Ovary (tissue), 9 donors: Measurements from ENCODE around the gene USP31. TPM values are rescaled to one million over a fixed set of nuclear protein-coding genes. Genes with fewer than 3 reads are reported as not detected.
A peak's percentile ranks its signal among the peaks of the same experiment; 100 is the strongest.

Source experiments
- DNase-seq, 5 donors: peaks; one replicate each; pipeline ENCODE4 v3.0.0-alpha.2; 2019 to 2020
- H3K27ac ChIP-seq, 2 donors: fragments of 200-600 bp; one replicate each; pipeline versions ENCODE4 v1.5.1 to v1.8.0; 2019 to 2022
- H3K27me3 ChIP-seq: fragments of 200-600 bp; one replicate; pipeline ENCODE4 v1.8.0; 2022
- H3K36me3 ChIP-seq: fragments of 200-600 bp; sonication (generic); one replicate; pipeline ENCODE4 v1.5.1; 2019
- H3K4me1 ChIP-seq: one replicate; pipeline ENCODE4 v1.8.1; 2013; ENCODE audit warnings: mild to moderate bottlenecking, moderate library complexity; ENCODE audit not compliant: insufficient read depth
- H3K4me3 ChIP-seq: fragments of 200-600 bp; sonication (generic); one replicate; pipeline ENCODE4 v1.5.1; 2017
- H3K9me3 ChIP-seq, 2 donors: fragments of 200-600 bp in 1 of 2; sonication (generic) in 1 of 2; one replicate each; pipeline versions ENCODE4 v1.5.1 to v1.8.1; 2013 to 2019; ENCODE audit warnings: mild to moderate bottlenecking in 1 of 2, moderate library complexity in 1 of 2
- CTCF ChIP-seq, 3 donors: fragments of 450-650 bp in 2 of 3; fragments of 200-600 bp in 1 of 3; IDR thresholded peaks; one replicate each; pipeline versions ENCODE4 v1.5.1 to v1.8.0; 2016 to 2022; ENCODE audit warnings: antibody characterized with exemption in 3 of 3, mild to moderate bottlenecking in 1 of 3
- EP300 ChIP-seq: sonication (generic); formaldehyde crosslinking; IDR thresholded peaks from one replicate; pipeline ENCODE4 v1.6.1; 2017; ENCODE audit warnings: antibody characterized with exemption
- POLR2A ChIP-seq: fragments of 450-650 bp; IDR thresholded peaks from one replicate; pipeline ENCODE4 v1.6.1; 2017; ENCODE audit warnings: antibody characterized with exemption, mild to moderate bottlenecking, moderate library complexity
- WGBS, 3 donors: extraction: QIAGEN DNeasy Blood & Tissue Kit in 1 of 3; methylation state at CpG; one replicate each; pipeline versions ENCODE4 v1.1.5 to v1.1.7; 2013 to 2017; 5-methylcytosine and 5-hydroxymethylcytosine counted together
- intact Hi-C, 4 donors: fragments of 100-400 bp; cut with DNase I; formaldehyde crosslinking; loops; one replicate each; pipeline versions ENCODE4 v1.11.0 to v1.15.1; 2022 to 2023
- polyA plus RNA-seq, 2 donors: library from polyadenylated mRNA; stranded (reverse); fragments of 200-250 nt in 1 of 2; fragments of 350-450 nt in 1 of 2; fragmentation: Illumina TruSeq in 1 of 2; extraction: RNeasy Lipid Tissue Mini Kit (QIAGEN cat#74804) in 1 of 2; gene quantifications; one replicate each; pipeline ENCODE4 v1.2.3, GENCODE V29; 2013 to 2014
- total RNA-seq, 7 donors: library from RNA; depleted of rRNA in 2 of 7; stranded (reverse); fragments of >200 nt in 2 of 7; fragmentation: NEBNext Ultra II Directional in 3 of 7; extraction: Animal tissue kit (Norgen Biotek cat#: 25700) in 3 of 7; gene quantifications; one replicate each; pipeline versions ENCODE4 v1.1.0 to v1.2.4, GENCODE V29; 2016 to 2023
- donor health status: DM: no; HTN: no; CAD: no; lungs with moderate emphysema.
- donor health status: DM: no; HTN: no; CAD: no.
- donor health status: Bipolar disorder and iron deficiency.
- donor health status: DM: yes; HTN: yes; CAD: no.
- donor health status: DM: no; HTN: no; CAD: no.
- donor health status: DM: yes; HTN: yes; CAD: no.

Gene USP31
- total and polyA plus RNA-seq, 9 donors, result 1.5 to 10.6 (median 7.3) TPM

DNA sequence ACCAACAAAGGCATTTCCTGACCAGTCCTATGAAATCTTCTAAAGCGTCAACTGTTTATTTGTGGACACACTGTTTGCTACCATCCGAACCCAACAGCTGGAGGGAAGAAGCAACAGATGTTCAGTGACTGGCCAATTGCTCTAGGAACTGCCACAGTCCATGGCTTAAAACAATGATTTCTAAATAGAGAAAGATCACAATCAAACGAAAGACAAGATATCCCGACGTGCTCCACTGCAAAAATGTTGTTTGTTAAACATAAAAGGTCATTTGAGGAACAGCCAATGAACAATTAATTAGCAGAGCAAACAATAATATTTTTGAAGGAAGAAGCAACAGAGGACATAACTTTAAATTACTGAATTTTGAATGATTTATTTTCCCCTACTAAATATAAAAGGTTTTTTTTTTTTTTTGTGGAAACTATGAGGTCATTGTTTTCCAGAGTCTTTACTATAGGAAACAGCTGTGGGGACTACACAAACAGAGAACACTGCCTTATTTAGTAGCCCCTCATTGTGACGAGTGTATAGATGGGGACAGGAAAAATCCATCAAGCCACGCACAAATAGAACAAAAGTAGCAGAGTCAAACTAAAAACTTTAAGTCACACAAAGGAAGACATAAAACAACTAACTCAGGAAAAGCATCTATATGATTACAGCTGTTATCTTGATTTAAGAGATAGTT is 17.2 kb downstream of the USP31 start:
- Histone ChIP-seq H3K4me3 (peak overlapping the region; percentile 15), H3K4me1 (peaks cover 9% of the 10 kb centered on the region), H3K27me3 (no peaks in the 10 kb centered on the region), H3K27ac (no peak overlapping the region), H3K9me3 (no peaks in the 10 kb centered on the region), H3K36me3 (no peaks in the 10 kb centered on the region)
- 14 to 19% (median 14%) methylated on average over 7 of the region's 7 CpGs for WGBS, 3 donors
- intact Hi-C loops, result no loop called here
- no peak for DNase-seq
- TF ChIP-seq EP300 (no peak), CTCF (IDR thresholded peaks at IDR 0.05) (no peak), POLR2A (no peak)

- Histone ChIP-seq H3K9me3 (no peaks in the 10 kb centered on the region), H3K27me3 (no peaks in the 10 kb centered on the region), H3K4me3 (no peak overlapping the region), H3K4me1 (peaks cover 9% of the 10 kb centered on the region), H3K27ac (no peak overlapping the region), H3K36me3 (no peaks in the 10 kb centered on the region)
- 44 to 70% (median 62%) methylated on average over 1 of the region's 1 CpG for WGBS, 3 donors
- no peak for DNase-seq
- intact Hi-C loops, result no loop called here
- TF ChIP-seq POLR2A (no peak), EP300 (no peak), CTCF (IDR thresholded peaks at IDR 0.05) (no peak)
These were observed 17.8 kb downstream of the USP31 start for GRCh38 chr16:23131436-23131835.

DNA sequence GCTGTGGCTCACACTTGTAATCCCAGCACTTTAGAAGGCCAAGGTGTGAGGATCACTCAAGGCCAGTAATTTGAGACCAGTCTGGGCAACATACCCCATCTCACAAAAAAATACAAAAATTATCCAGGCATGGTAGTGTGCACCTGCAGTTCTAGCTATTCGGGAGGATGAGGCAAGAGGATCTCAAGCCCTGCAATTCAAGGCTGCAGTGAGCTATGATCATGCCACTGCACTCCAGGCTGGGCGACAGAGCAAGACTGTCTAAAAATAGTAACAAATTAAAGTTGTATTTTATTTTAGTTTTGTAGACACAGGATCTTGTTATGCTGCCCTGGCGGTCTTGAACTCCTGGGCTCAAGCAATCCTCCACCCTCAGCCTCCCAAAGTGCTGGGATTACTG is 18.2 kb downstream of the USP31 start:
- peaks cover 9% of the 10 kb centered on the region for H3K4me1 ChIP-seq
- TF ChIP-seq POLR2A (no peak), CTCF (IDR thresholded peaks at IDR 0.05) (no peak), EP300 (no peak)
- no peaks in the 10 kb centered on the region for H3K27me3 ChIP-seq
- intact Hi-C loops, result no loop called here
- no peaks in the 10 kb centered on the region for H3K9me3 ChIP-seq
- no peaks in the 10 kb centered on the region for H3K36me3 ChIP-seq
- H3K27ac ChIP-seq, result no peak overlapping the region
- no peak overlapping the region for H3K4me3 ChIP-seq
- WGBS, 3 donors, result 64 to 78% (median 70%) methylated on average over 3 of the region's 3 CpGs
- DNase-seq, result no peak

DNA sequence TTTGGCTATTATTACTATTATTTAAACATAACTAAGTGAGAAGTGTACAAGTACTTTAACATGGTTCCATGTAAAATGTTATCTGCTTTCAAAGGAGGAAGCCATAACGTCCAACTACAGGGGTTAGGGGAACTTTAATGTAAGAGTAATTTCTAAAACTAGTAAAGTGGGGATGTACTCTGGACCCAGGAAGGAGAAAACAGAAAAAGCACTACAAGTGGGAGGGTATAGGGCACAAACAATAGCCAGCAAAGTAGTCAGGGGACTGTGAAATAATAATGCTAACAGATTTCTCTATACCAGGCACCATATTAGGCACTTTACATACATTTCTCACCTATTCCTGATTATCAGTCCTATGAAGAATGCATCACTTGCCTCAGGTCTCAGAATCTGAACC is 19.6 kb downstream of the USP31 start:
- WGBS, 3 donors, result 40 to 50% (median 45%) methylated on average over 1 of the region's 1 CpG

More for the DNA sequence above, 19.6 kb downstream of the USP31 start:
- Histone ChIP-seq H3K9me3 (no peaks in the 10 kb centered on the region), H3K4me3 (no peak overlapping the region), H3K27ac (no peak overlapping the region), H3K36me3 (no peaks in the 10 kb centered on the region), H3K4me1 (peaks cover 11% of the 10 kb centered on the region), H3K27me3 (no peaks in the 10 kb centered on the region)
- intact Hi-C loops, result no loop called here
- TF ChIP-seq POLR2A (no peak), EP300 (no peak), CTCF (IDR thresholded peaks at IDR 0.05) (no peak)
- DNase-seq, result no peak
